B cell (primary cell): ENCODE data around the gene ATXN7. TPM values are rescaled to one million over a fixed set of nuclear protein-coding genes. Genes with fewer than 3 reads are reported as not detected.

ENCODE experiments used
- ATAC-seq: fragments of 200-7000 bp; cut with Tn5 transposase; one replicate; pipeline ENCODE4 v1.10.0; 2021; ENCODE audit warnings: low read depth, mild to moderate bottlenecking, moderate number of reproducible peaks, moderate library complexity
- CTCF ChIA-PET: fragments of 350-600 bp; sonication (Branson Sonifier 250); formaldehyde crosslinking; loops from one replicate; lab custom pipeline; 2021; ENCODE audit warnings: antibody characterized with exemption, inconsistent platforms; lab: Charles Lee
- POLR2A ChIA-PET: fragments of 350-600 bp; sonication (Branson Sonifier 250); formaldehyde crosslinking; loops from one replicate; lab custom pipeline; 2021; ENCODE audit warnings: antibody characterized with exemption; lab: Charles Lee
- DNase-seq: peaks from one replicate; pipeline ENCODE4 v3.0.0; 2013
- H2AFZ ChIP-seq: 2 replicates; pipeline ENCODE4 v1.6.1; 2012; ENCODE audit warnings: mild to moderate bottlenecking, low read depth, low read length; ENCODE audit not compliant: insufficient read depth, poor library complexity, severe bottlenecking
- H3K27ac ChIP-seq, 2 donors: 1 replicate in 1 of 2; 2 replicates in 1 of 2; pipeline ENCODE4 v1.5.1; 2012 to 2013; ENCODE audit warnings: low read length in 2 of 2, mild to moderate bottlenecking in 2 of 2, moderate library complexity in 1 of 2
- H3K27me3 ChIP-seq, 4 experiments: fragments of 200-600 bp in 1 of 4; sonication (generic) in 1 of 4; replicated peaks in 1 of 4; 1 replicate in 2 of 4; 2 replicates in 2 of 4; pipeline versions ENCODE4 v1.6.1 to v1.7.0; 2013 to 2016; ENCODE audit warnings: low read length in 3 of 4, mild to moderate bottlenecking in 2 of 4, mixed read lengths in 1 of 4, moderate library complexity in 1 of 4; ENCODE audit not compliant: insufficient read depth in 4 of 4, control insufficient read depth in 3 of 4; ENCODE audit errors: control extremely low read depth in 1 of 4
- H3K36me3 ChIP-seq, 2 experiments: replicated peaks in 1 of 2; 1 replicate in 1 of 2; 2 replicates in 1 of 2; pipeline versions ENCODE4 v1.6.1 to v1.7.1; 2013; ENCODE audit warnings: low read length in 1 of 2; ENCODE audit not compliant: insufficient read depth in 2 of 2, control insufficient read depth in 1 of 2; ENCODE audit errors: control extremely low read depth in 1 of 2, extremely low read depth in 1 of 2
- H3K4me1 ChIP-seq, 2 donors: fragments of 200-600 bp in 1 of 2; sonication (generic) in 1 of 2; 1 replicate in 1 of 2; 2 replicates in 1 of 2; pipeline versions ENCODE4 v1.5.1 to v1.6.1; 2013 to 2017; ENCODE audit warnings: low read length in 2 of 2; ENCODE audit not compliant: control insufficient read depth in 2 of 2, insufficient read depth in 2 of 2
- H3K4me2 ChIP-seq: replicated peaks from 2 replicates; pipeline ENCODE3; 2012; ENCODE audit warnings: mild to moderate bottlenecking, low read depth, low read length; ENCODE audit not compliant: poor library complexity, severe bottlenecking
- H3K4me3 ChIP-seq, 5 experiments: fragments of 200-600 bp in 1 of 5; sonication (generic) in 1 of 5; 1 replicate in 3 of 5; 2 replicates in 2 of 5; pipeline versions ENCODE4 v1.5.1 to v1.7.0; 2011 to 2016; ENCODE audit warnings: low read length in 4 of 5, mild to moderate bottlenecking in 4 of 5, low read depth in 2 of 5, control low read depth in 1 of 5, moderate library complexity in 1 of 5; ENCODE audit not compliant: insufficient read depth in 1 of 5; ENCODE audit errors: control extremely low read depth in 1 of 5, extremely low read depth in 1 of 5
- H3K79me2 ChIP-seq: fragments of 200-600 bp; sonication (generic); one replicate; pipeline ENCODE4 v1.6.0; 2016; ENCODE audit warnings: low read length; ENCODE audit not compliant: control insufficient read depth, insufficient read depth
- H3K9ac ChIP-seq: fragments of 200-600 bp; sonication (generic); 2 replicates; pipeline ENCODE4 v1.6.1; 2017; ENCODE audit warnings: mild to moderate bottlenecking, low read length, moderate library complexity
- H3K9me3 ChIP-seq, 3 donors: one replicate each; pipeline versions ENCODE4 v1.6.1 to v1.7.1; 2013; ENCODE audit warnings: low read length in 2 of 3; ENCODE audit not compliant: control insufficient read depth in 2 of 3, insufficient read depth in 1 of 3; ENCODE audit errors: control extremely low read depth in 1 of 3
- H4K20me1 ChIP-seq: 2 replicates; pipeline ENCODE4 v1.6.0; 2012; ENCODE audit warnings: mild to moderate bottlenecking, low read length; ENCODE audit not compliant: insufficient read depth, control insufficient read depth, poor library complexity, severe bottlenecking
- H3K27ac Mint-ChIP-seq: one replicate; pipeline ENCODE4 v1.8.0; 2021; ENCODE audit warnings: mixed read lengths
- H3K27me3 Mint-ChIP-seq: one replicate; pipeline ENCODE4 v1.8.0; 2021; ENCODE audit warnings: mixed read lengths
- H3K4me1 Mint-ChIP-seq: one replicate; pipeline ENCODE4 v1.8.0; 2021; ENCODE audit warnings: mixed read lengths
- H3K4me3 Mint-ChIP-seq: one replicate; pipeline ENCODE4 v1.8.0; 2021; ENCODE audit warnings: mixed read lengths
- H3K9me3 Mint-ChIP-seq: one replicate; pipeline ENCODE4 v1.8.0; 2022; ENCODE audit warnings: mixed read lengths; ENCODE audit not compliant: insufficient read depth
- EZH2 ChIP-seq: IDR thresholded peaks from 2 replicates; pipeline ENCODE4 v1.6.1; 2012; ENCODE audit warnings: borderline replicate concordance, low read depth, mild to moderate bottlenecking, moderate library complexity, low read length; ENCODE audit not compliant: insufficient read depth, poor library complexity, severe bottlenecking
- WGBS: methylation state at CpG from one replicate; pipeline ENCODE4 v1.1.5; 2013; ENCODE audit warnings: missing lambda C conversion rate; ENCODE audit not compliant: insufficient coverage; 5-methylcytosine and 5-hydroxymethylcytosine counted together
- intact Hi-C: fragments of 100-400 bp; cut with micrococcal nuclease; formaldehyde crosslinking; loops from one replicate; pipeline ENCODE4 v1.10.0; 2022
- polyA plus RNA-seq: library from polyadenylated mRNA; depleted of rRNA; stranded (reverse); fragments of >200 nt; gene quantifications from 2 replicates; pipeline ENCODE4 v1.2.3, GENCODE V29; 2012
- total RNA-seq, 2 donors: library from RNA; stranded (reverse); fragments of 120-200 nt in 1 of 2; gene quantifications; 1 replicate in 1 of 2; 2 replicates in 1 of 2; pipeline versions ENCODE4 v1.2.3 to v1.2.4, GENCODE V29; 2013 to 2022
- TF ChIP-seq, protein P1 (sequence below): fragments of 200-600 bp; IDR thresholded peaks from one replicate; pipeline ENCODE4 v1.8.0; 2022; ENCODE audit warnings: antibody characterized with exemption, mild to moderate bottlenecking

Gene ATXN7
- total and polyA plus RNA-seq, 2 donors (not counting 1 experiment from before 2014, with no cell fraction given) = 18.1 to 74.3 TPM

DNA sequence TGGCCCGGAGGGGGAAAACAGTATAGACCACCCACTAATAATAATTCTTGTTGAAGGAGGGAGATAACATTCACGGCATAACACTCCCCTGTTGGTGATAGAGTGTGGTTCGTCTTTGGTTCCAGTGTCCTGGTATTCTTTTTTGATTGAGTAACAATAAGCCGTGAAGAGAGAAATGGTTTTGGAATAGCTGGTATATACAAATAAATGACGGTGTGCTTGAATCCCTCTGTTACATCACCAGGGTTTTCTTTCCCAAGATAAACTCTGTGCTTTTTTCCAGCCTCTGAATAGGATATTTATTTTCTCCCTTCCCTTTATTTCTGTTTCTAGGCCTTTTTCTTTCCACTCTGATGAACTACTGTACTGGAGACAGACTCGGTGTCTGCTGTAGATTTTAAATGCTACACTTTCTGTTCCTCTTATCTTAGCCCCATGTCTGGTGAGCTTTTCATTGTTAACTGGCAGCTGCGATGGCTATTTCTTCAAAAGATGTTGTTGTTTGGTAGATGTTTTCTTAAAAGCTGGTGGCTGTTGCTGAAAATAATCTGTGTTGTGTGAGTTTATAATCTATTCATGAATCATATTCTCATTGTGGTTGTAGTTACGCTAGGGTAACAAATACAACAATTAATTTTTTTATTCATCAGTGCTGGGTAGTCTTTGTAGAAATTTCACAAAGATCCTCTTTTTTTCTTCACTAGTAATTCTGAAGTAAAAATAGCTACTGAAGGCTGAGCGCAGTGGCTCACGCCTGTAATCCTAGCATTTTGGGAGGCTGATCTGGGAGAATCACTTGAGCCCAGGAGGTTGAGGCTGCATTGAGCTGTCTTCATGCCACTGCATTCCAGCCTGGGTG is 64.0 kb downstream of the ATXN7 start:
- H3K27me3 ChIP-seq = no peaks in the 10 kb centered on the region
- WGBS = no CpG with 5 or more reads among the region's 10 CpGs
- TF ChIP-seq, protein P1, sequence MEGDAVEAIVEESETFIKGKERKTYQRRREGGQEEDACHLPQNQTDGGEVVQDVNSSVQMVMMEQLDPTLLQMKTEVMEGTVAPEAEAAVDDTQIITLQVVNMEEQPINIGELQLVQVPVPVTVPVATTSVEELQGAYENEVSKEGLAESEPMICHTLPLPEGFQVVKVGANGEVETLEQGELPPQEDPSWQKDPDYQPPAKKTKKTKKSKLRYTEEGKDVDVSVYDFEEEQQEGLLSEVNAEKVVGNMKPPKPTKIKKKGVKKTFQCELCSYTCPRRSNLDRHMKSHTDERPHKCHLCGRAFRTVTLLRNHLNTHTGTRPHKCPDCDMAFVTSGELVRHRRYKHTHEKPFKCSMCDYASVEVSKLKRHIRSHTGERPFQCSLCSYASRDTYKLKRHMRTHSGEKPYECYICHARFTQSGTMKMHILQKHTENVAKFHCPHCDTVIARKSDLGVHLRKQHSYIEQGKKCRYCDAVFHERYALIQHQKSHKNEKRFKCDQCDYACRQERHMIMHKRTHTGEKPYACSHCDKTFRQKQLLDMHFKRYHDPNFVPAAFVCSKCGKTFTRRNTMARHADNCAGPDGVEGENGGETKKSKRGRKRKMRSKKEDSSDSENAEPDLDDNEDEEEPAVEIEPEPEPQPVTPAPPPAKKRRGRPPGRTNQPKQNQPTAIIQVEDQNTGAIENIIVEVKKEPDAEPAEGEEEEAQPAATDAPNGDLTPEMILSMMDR = no peak
- TF ChIP-seq EZH2 = no peak
- H3K4me1 Mint-ChIP-seq = peaks cover 80% of the 10 kb centered on the region
- ChIA-PET POLR2A (interaction anchor here (0.6 to 1.7 kb wide), 3 partner anchors 9 to 17 kb away, joined by 3 to 8 read pairs (median 3); partner anchors contain the start of gene SCAANT1), CTCF (interaction anchor here (0.5 to 2.6 kb wide), 12 partner anchors 10 to 103 kb away, joined by 3 to 18 read pairs (median 4); partner anchors contain the start of genes ATXN7, SCAANT1 and THOC7)
- H3K9me3 ChIP-seq = no peaks in the 10 kb centered on the region
- intact Hi-C loops = loop anchor here (2.0 to 5.0 kb wide), 2 partner anchors 15 to 95 kb away; partner anchors contain the start of genes PSMD6 and SCAANT1
- peak; percentile 68 for DNase-seq
- H3K27me3 Mint-ChIP-seq = no peaks in the 10 kb centered on the region
- peaks cover 85% of the 10 kb centered on the region for H3K79me2 ChIP-seq
- H2AFZ ChIP-seq = no peak overlapping the region
- H3K36me3 ChIP-seq = peaks cover 0 to 17% of the 10 kb centered on the region in 2 experiments
- peak overlapping the region; percentile 25 for H3K9ac ChIP-seq
- peaks cover 58 to 63% of the 10 kb centered on the region in 2 donors for H3K4me1 ChIP-seq
- no peaks in the 10 kb centered on the region for H3K9me3 Mint-ChIP-seq
- H3K27ac ChIP-seq = peak overlapping the region; percentile 33 to 76
- H3K4me3 Mint-ChIP-seq = peak overlapping the region; percentile 33
- peak overlapping the region; percentile 84 for H3K27ac Mint-ChIP-seq
- peak overlapping the region in 1 of 5 experiments; percentile 11 for H3K4me3 ChIP-seq
- H4K20me1 ChIP-seq = peaks cover 18% of the 10 kb centered on the region
- peak; percentile 91 for ATAC-seq
- peak overlapping the region; percentile 61 for H3K4me2 ChIP-seq

DNA sequence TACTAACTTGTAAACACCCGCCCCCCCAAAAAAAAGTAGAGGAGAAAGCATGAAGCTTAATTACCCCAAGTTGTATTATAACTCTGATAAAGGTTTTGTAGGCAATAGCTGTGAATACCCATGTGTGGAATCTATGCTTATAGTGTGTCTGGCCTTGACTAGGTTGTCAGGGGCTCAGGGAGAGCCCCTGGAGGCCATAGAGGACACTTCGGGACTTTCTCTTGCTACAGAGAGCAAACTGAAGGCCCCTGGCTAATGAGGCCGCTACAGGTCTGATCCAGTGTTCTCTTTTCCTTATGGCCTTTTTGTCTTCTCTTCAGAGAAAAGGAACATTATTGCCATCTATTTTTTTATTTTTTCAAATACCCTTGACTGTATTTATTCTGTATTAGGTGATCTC is 67.6 kb downstream of the ATXN7 start:
- no peaks in the 10 kb centered on the region for H3K27me3 Mint-ChIP-seq
- Histone ChIP-seq H4K20me1 (peaks cover 16% of the 10 kb centered on the region), H3K36me3 (peaks cover 0 to 2% of the 10 kb centered on the region in 2 experiments), H2AFZ (no peak overlapping the region), H3K27ac (no peak overlapping the region), H3K4me2 (no peak overlapping the region), H3K4me3 (no peak overlapping the region), H3K79me2 (peaks cover 77% of the 10 kb centered on the region), H3K9me3 (no peaks in the 10 kb centered on the region), H3K9ac (no peak overlapping the region), H3K27me3 (no peaks in the 10 kb centered on the region), H3K4me1 (peaks cover 54 to 56% of the 10 kb centered on the region in 2 donors)
- H3K4me1 Mint-ChIP-seq = peaks cover 72% of the 10 kb centered on the region
- H3K9me3 Mint-ChIP-seq = no peaks in the 10 kb centered on the region
- no peak overlapping the region for H3K4me3 Mint-ChIP-seq
- intact Hi-C loops = no loop called here
- 80% methylated on average over 1 of the region's 3 CpGs for WGBS
- H3K27ac Mint-ChIP-seq = peak overlapping the region; percentile 16
- no peak for DNase-seq
- CTCF ChIA-PET = no interaction called here
- POLR2A ChIA-PET = no interaction called here
- ATAC-seq = no peak
- TF ChIP-seq, protein P1 = no peak
- TF ChIP-seq EZH2 = no peak
